Astrocyte (in vitro differentiated cells and primary cell): Measurements from ENCODE around the gene TPM4. TPM values are rescaled to one million over a fixed set of nuclear protein-coding genes. Genes with fewer than 3 reads are reported as not detected.

Experiments
- DNase-seq: peaks from one replicate; pipeline ENCODE4 v3.0.0-alpha.2; 2010; ENCODE audit warnings: low read depth
- FAIRE-seq: peaks from 2 replicates; lab custom pipeline; 2011; peaks lifted over from hg19 to GRCh38; lab: Jason Lieb, UNC
- H2AFZ ChIP-seq: 2 replicates; pipeline ENCODE4 v1.6.0; 2012; ENCODE audit warnings: low read depth, low read length, inconsistent platforms
- H3K27ac ChIP-seq: 2 replicates; pipeline ENCODE4 v1.5.1; 2011; ENCODE audit warnings: low read depth, low read length, inconsistent platforms
- H3K27me3 ChIP-seq: 2 replicates; pipeline ENCODE4 v1.6.0; 2011; ENCODE audit warnings: low read length, inconsistent platforms; ENCODE audit not compliant: insufficient read depth
- H3K36me3 ChIP-seq: 2 replicates; pipeline ENCODE4 v1.5.1; 2011; ENCODE audit warnings: low read length, inconsistent platforms; ENCODE audit not compliant: insufficient read depth
- H3K4me1 ChIP-seq: 2 replicates; pipeline ENCODE4 v1.5.1; 2011; ENCODE audit warnings: low read length, inconsistent platforms; ENCODE audit not compliant: insufficient read depth
- H3K4me2 ChIP-seq: 2 replicates; pipeline ENCODE4 v1.6.0; 2012; ENCODE audit warnings: low read length, inconsistent platforms
- H3K4me3 ChIP-seq: 2 replicates; pipeline ENCODE4 v1.5.1; 2011; ENCODE audit warnings: low read depth, mild to moderate bottlenecking, low read length, inconsistent platforms; ENCODE audit not compliant: insufficient read depth
- H3K79me2 ChIP-seq: 2 replicates; pipeline ENCODE4 v1.6.0; 2012; ENCODE audit warnings: mild to moderate bottlenecking, low read length, inconsistent platforms; ENCODE audit not compliant: insufficient read depth
- H3K9ac ChIP-seq: 2 replicates; pipeline ENCODE4 v1.6.0; 2012; ENCODE audit warnings: mild to moderate bottlenecking, low read length, inconsistent platforms
- H3K9me3 ChIP-seq: 2 replicates; pipeline ENCODE4 v1.5.1; 2012; ENCODE audit warnings: low read depth, mild to moderate bottlenecking, low read length, inconsistent platforms; ENCODE audit not compliant: insufficient read depth
- H4K20me1 ChIP-seq: 2 replicates; pipeline ENCODE4 v1.6.0; 2012; ENCODE audit warnings: low read length, inconsistent platforms; ENCODE audit not compliant: insufficient read depth
- H3K27ac Mint-ChIP-seq: one replicate; pipeline ENCODE4 v1.8.0; 2021; ENCODE audit warnings: mild to moderate bottlenecking, mixed read lengths; ENCODE audit not compliant: unreplicated experiment
- H3K27me3 Mint-ChIP-seq: one replicate; pipeline ENCODE4 v1.8.0; 2021; ENCODE audit warnings: low read depth, mixed read lengths; ENCODE audit not compliant: unreplicated experiment
- H3K36me3 Mint-ChIP-seq: one replicate; pipeline ENCODE4 v1.8.0; 2021; ENCODE audit warnings: low read depth, mixed read lengths; ENCODE audit not compliant: unreplicated experiment
- H3K4me1 Mint-ChIP-seq: one replicate; pipeline ENCODE4 v1.8.0; 2021; ENCODE audit warnings: low read depth, mixed read lengths; ENCODE audit not compliant: unreplicated experiment
- H3K4me3 Mint-ChIP-seq: one replicate; pipeline ENCODE4 v1.8.0; 2021; ENCODE audit warnings: mild to moderate bottlenecking, moderate library complexity, mixed read lengths; ENCODE audit not compliant: unreplicated experiment
- H3K9me3 Mint-ChIP-seq: one replicate; pipeline ENCODE4 v1.8.0; 2021; ENCODE audit warnings: mild to moderate bottlenecking, mixed read lengths; ENCODE audit not compliant: unreplicated experiment
- EZH2 ChIP-seq: IDR thresholded peaks from 2 replicates; pipeline ENCODE4 v1.6.1; 2012; ENCODE audit warnings: mild to moderate bottlenecking, low read length, inconsistent platforms; ENCODE audit not compliant: insufficient read depth
- total RNA-seq: library from RNA; stranded (reverse); gene quantifications from 2 replicates; pipeline ENCODE4 v1.2.1, GENCODE V29; 2021
- TF ChIP-seq, protein P1 (sequence below): IDR thresholded peaks from 2 replicates; pipeline ENCODE4 v1.5.1; 2011; ENCODE audit warnings: low read depth, mild to moderate bottlenecking, inconsistent platforms, low read length, moderate library complexity; ENCODE audit not compliant: insufficient read depth

The TPM4 gene
- total RNA-seq, 1 donor from 2014 or later = 811 TPM

DNA sequence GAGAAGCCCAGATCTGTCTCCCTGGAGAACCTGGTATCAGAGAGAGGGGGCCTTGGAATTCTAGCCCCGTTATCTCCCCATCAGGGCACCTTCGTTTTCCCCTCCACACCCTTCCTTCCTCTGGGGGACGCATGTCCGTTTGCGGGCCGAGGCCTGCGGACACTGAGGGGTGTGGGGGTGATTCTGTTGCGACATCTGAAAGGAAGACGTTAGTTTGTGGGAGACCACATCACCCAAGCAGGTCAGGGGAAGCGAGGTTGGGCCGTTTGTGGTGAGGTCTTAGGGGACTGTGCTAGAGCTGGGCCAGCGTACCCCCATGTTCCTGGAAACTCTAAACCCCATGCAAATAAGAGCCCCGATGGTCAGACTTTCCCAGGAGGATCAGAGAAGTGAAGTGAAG is 63.5 kb downstream of the TPM4 start:
- no peaks in the 10 kb centered on the region for H3K9me3 ChIP-seq
- DNase-seq = no peak
- peaks cover 4% of the 10 kb centered on the region for H4K20me1 ChIP-seq
- H3K4me1 ChIP-seq = no peaks in the 10 kb centered on the region
- no peak overlapping the region for H3K4me2 ChIP-seq
- Mint-ChIP-seq H3K27me3 (peaks cover 17% of the 10 kb centered on the region), H3K27ac (no peak overlapping the region), H3K4me3 (no peak overlapping the region), H3K36me3 (peaks cover 6% of the 10 kb centered on the region), H3K9me3 (peaks cover 4% of the 10 kb centered on the region), H3K4me1 (no peaks in the 10 kb centered on the region)
- no peaks in the 10 kb centered on the region for H3K27me3 ChIP-seq
- H3K27ac ChIP-seq = no peak overlapping the region
- no peaks in the 10 kb centered on the region for H3K79me2 ChIP-seq
- TF ChIP-seq, protein P1, sequence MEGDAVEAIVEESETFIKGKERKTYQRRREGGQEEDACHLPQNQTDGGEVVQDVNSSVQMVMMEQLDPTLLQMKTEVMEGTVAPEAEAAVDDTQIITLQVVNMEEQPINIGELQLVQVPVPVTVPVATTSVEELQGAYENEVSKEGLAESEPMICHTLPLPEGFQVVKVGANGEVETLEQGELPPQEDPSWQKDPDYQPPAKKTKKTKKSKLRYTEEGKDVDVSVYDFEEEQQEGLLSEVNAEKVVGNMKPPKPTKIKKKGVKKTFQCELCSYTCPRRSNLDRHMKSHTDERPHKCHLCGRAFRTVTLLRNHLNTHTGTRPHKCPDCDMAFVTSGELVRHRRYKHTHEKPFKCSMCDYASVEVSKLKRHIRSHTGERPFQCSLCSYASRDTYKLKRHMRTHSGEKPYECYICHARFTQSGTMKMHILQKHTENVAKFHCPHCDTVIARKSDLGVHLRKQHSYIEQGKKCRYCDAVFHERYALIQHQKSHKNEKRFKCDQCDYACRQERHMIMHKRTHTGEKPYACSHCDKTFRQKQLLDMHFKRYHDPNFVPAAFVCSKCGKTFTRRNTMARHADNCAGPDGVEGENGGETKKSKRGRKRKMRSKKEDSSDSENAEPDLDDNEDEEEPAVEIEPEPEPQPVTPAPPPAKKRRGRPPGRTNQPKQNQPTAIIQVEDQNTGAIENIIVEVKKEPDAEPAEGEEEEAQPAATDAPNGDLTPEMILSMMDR = no peak
- no peak for TF ChIP-seq EZH2
- H3K36me3 ChIP-seq = no peaks in the 10 kb centered on the region
- no peak overlapping the region for H2AFZ ChIP-seq
- H3K9ac ChIP-seq = no peak overlapping the region
- no peak for FAIRE-seq
- H3K4me3 ChIP-seq = no peak overlapping the region

DNA sequence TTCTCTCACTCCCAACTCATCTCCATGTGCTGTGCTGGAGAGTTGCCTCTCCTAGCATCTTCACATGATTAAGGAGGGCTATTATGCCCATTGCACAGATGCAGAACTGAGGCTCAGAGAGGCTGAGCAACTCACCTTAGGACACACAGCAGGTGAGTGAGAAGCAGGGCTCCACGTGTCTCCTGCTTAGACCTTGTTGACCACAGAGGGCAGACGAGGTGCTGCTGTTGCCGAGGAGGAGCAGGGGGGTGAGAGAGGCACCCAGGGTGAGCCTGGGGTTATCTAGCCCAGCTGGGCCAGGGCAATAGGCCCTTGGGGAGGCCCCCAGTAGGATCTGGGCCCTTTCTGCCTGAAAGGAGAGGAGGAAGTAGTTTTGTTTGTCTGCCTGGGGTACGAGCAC is 64.7 kb downstream of the TPM4 start:
- Mint-ChIP-seq H3K4me3 (no peak overlapping the region), H3K9me3 (peaks cover 4% of the 10 kb centered on the region), H3K4me1 (no peaks in the 10 kb centered on the region), H3K36me3 (peaks cover 2% of the 10 kb centered on the region), H3K27ac (no peak overlapping the region), H3K27me3 (peaks cover 17% of the 10 kb centered on the region)
- Histone ChIP-seq H2AFZ (no peak overlapping the region), H3K9ac (no peak overlapping the region), H3K27me3 (no peaks in the 10 kb centered on the region), H4K20me1 (no peaks in the 10 kb centered on the region), H3K4me3 (no peak overlapping the region), H3K4me1 (no peaks in the 10 kb centered on the region), H3K9me3 (no peaks in the 10 kb centered on the region), H3K79me2 (no peaks in the 10 kb centered on the region), H3K36me3 (no peaks in the 10 kb centered on the region), H3K4me2 (no peak overlapping the region), H3K27ac (no peak overlapping the region)
- FAIRE-seq = no peak
- TF ChIP-seq, protein P1 = no peak
- TF ChIP-seq EZH2 = no peak
- DNase-seq = no peak

DNA sequence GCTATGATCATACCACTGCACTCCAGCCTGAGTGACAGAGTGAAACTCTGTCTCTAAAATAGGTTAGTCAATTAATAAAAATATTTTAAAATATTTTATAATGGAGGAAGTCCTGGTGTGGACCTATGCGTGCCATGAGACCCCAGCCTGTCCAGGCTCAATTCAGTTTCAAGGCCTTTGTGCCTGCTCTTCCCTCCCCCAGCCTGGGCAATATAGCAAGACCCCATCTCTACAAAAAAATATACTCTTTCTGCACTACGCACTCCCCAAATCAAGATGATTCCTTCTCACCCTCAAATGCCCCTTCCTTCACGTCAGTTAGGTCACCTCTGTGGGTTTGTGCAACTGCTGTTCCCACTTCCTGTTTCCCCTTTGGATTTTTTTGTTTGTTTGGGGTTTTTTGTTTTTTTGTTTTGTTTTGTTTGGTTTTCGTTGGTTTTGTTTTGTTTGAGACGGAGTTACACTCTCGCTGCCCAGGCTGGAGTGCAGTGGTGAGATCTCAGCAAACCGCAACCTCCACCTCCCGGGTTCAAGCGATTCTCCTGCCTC is 65.8 kb downstream of the TPM4 start:
- no peaks in the 10 kb centered on the region for H3K36me3 ChIP-seq
- no peak overlapping the region for H2AFZ ChIP-seq
- no peaks in the 10 kb centered on the region for H3K4me1 Mint-ChIP-seq
- no peak for TF ChIP-seq EZH2
- TF ChIP-seq, protein P1 = no peak
- no peaks in the 10 kb centered on the region for H3K4me1 ChIP-seq
- peaks cover 2% of the 10 kb centered on the region for H3K9me3 Mint-ChIP-seq
- FAIRE-seq (no peak), DNase-seq (no peak)
- H3K9ac ChIP-seq = no peak overlapping the region
- H3K9me3 ChIP-seq = no peaks in the 10 kb centered on the region
- H3K27ac Mint-ChIP-seq = no peak overlapping the region
- H3K79me2 ChIP-seq = no peaks in the 10 kb centered on the region
- H3K36me3 Mint-ChIP-seq = peaks cover 2% of the 10 kb centered on the region
- H3K4me3 Mint-ChIP-seq = no peak overlapping the region
- no peaks in the 10 kb centered on the region for H3K27me3 ChIP-seq
- H3K4me2 ChIP-seq = no peak overlapping the region
- H3K27ac ChIP-seq = no peak overlapping the region
- no peaks in the 10 kb centered on the region for H4K20me1 ChIP-seq
- peaks cover 20% of the 10 kb centered on the region for H3K27me3 Mint-ChIP-seq
- no peak overlapping the region for H3K4me3 ChIP-seq
